Ovary (tissue), 3 donors: Measurements from ENCODE around the gene MARS1.

Experiments used
- EP300 ChIP-seq: sonication (generic); formaldehyde crosslinking; IDR thresholded peaks from one replicate; pipeline ENCODE4 v1.6.1; 2017; ENCODE audit warnings: antibody characterized with exemption
- POLR2A ChIP-seq: fragments of 450-650 bp; IDR thresholded peaks from one replicate; pipeline ENCODE4 v1.6.1; 2017; ENCODE audit warnings: antibody characterized with exemption, mild to moderate bottlenecking, moderate library complexity
- TF ChIP-seq, protein P1 (sequence below), 3 donors: fragments of 450-650 bp in 2 of 3; fragments of 200-600 bp in 1 of 3; IDR thresholded peaks; one replicate each; pipeline versions ENCODE4 v1.5.1 to v1.8.0; 2016 to 2022; ENCODE audit warnings: antibody characterized with exemption in 3 of 3, mild to moderate bottlenecking in 1 of 3
- donor health status: DM: no; HTN: no; CAD: no.

GRCh38 chr12:57528176-57528575, 40.3 kb downstream of the MARS1 start:
- no peak for TF ChIP-seq EP300
- TF ChIP-seq, protein P1, sequence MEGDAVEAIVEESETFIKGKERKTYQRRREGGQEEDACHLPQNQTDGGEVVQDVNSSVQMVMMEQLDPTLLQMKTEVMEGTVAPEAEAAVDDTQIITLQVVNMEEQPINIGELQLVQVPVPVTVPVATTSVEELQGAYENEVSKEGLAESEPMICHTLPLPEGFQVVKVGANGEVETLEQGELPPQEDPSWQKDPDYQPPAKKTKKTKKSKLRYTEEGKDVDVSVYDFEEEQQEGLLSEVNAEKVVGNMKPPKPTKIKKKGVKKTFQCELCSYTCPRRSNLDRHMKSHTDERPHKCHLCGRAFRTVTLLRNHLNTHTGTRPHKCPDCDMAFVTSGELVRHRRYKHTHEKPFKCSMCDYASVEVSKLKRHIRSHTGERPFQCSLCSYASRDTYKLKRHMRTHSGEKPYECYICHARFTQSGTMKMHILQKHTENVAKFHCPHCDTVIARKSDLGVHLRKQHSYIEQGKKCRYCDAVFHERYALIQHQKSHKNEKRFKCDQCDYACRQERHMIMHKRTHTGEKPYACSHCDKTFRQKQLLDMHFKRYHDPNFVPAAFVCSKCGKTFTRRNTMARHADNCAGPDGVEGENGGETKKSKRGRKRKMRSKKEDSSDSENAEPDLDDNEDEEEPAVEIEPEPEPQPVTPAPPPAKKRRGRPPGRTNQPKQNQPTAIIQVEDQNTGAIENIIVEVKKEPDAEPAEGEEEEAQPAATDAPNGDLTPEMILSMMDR (IDR thresholded peaks at IDR 0.05) = no peak
- TF ChIP-seq POLR2A = no peak
